RWPE1 (cell line): Measurements from ENCODE around the gene SUCLG1.

Experiments
- CTCF ChIA-PET: fragments of 350-600 bp; sonication (Branson Sonifier 250); formaldehyde crosslinking; extraction: SDS; loops from one replicate; lab custom pipeline; 2021; lab: Yijun Ruan, JAX
- POLR2A ChIA-PET: fragments of 400-600 bp; formaldehyde crosslinking; extraction: SDS; loops from one replicate; lab custom pipeline; 2020; ENCODE audit warnings: antibody characterized with exemption; ENCODE audit not compliant: low non-redundant PET; lab: Yijun Ruan, JAX
- DNase-seq: peaks from one replicate; pipeline ENCODE4 v3.0.0; 2012; ENCODE audit warnings: low spot score
- H3K27ac ChIP-seq: fragments of 450-650 bp; 2 replicates; pipeline ENCODE4 v1.5.1; 2017
- CTCF ChIP-seq: fragments of 450-650 bp; conservative IDR thresholded peaks from 2 replicates; pipeline ENCODE4 v1.5.1; 2017; ENCODE audit warnings: low read depth, mild to moderate bottlenecking

SUCLG1 gene

GRCh38 chr2:84393829-84394228 lies 65.3 kb downstream of the SUCLG1 start:
- no peak for DNase-seq
- no peak for TF ChIP-seq CTCF
- no peak overlapping the region for H3K27ac ChIP-seq
- ChIA-PET CTCF (no interaction called here), POLR2A (no interaction called here)

GRCh38 chr2:84389794-84390193 lies 69.3 kb downstream of the SUCLG1 start:
- DNase-seq, result no peak
- CTCF ChIA-PET, result no interaction called here
- H3K27ac ChIP-seq, result no peak overlapping the region
- POLR2A ChIA-PET, result no interaction called here
- TF ChIP-seq CTCF, result no peak

- no peak for TF ChIP-seq CTCF
These were observed 70.1 kb downstream of the SUCLG1 start for GRCh38 chr2:84388921-84389490.

GRCh38 chr2:84388133-84388532 lies 70.9 kb downstream of the SUCLG1 start:
- no peak overlapping the region for H3K27ac ChIP-seq
- CTCF ChIA-PET, result interaction anchor here (0.6 kb wide), 1 partner anchor 307 kb away, joined by 4 read pairs; no protein-coding TSS in a partner anchor
- no peak for TF ChIP-seq CTCF
- no peak for DNase-seq
- POLR2A ChIA-PET, result no interaction called here

More at GRCh38 chr2:84388921-84389490, 70.1 kb downstream of the SUCLG1 start:
- no peak overlapping the region for H3K27ac ChIP-seq
- ChIA-PET CTCF (no interaction called here), POLR2A (no interaction called here)
- DNase-seq, result no peak

GRCh38 chr2:84386336-84387040 lies 72.6 kb downstream of the SUCLG1 start:
- DNase-seq, result no peak
- CTCF ChIA-PET, result no interaction called here
- no peak overlapping the region for H3K27ac ChIP-seq
- no peak for TF ChIP-seq CTCF
- POLR2A ChIA-PET, result no interaction called here

GRCh38 chr2:84383271-84383670 lies 75.8 kb downstream of the SUCLG1 start:
- no peak for TF ChIP-seq CTCF
- CTCF ChIA-PET, result no interaction called here

More at GRCh38 chr2:84383271-84383670, 75.8 kb downstream of the SUCLG1 start:
- H3K27ac ChIP-seq, result no peak overlapping the region
- DNase-seq, result no peak
- POLR2A ChIA-PET, result no interaction called here
